Measurements from ENCODE around the gene KIT.

Gene KIT

DNA sequence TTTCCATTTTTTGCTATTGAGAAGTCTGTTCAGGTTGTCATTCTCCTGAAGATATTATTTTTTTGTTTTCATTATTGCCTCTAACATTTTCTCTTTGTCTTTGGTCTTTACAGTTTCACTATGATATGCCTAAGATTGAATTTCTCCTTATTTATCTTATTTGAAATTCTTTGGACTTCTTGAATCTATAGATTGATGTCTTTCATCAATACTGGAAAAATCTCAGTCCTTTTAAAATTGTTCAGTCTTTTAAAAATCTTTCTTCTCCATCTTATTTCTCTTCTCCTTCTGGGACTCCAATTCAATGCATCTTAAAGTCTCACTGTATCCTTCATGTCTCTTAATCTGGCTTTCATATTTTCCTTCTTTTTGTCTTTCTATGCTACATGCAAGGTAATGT is 86.7 kb downstream of the KIT start:
- no peaks in the 10 kb centered on the region for H3K27me3 ChIP-seq (replicated peaks; ENCODE audit: control insufficient read depth, insufficient read depth, low read length)
- H3K36me3 ChIP-seq (ENCODE audit: control insufficient read depth, insufficient read depth, low read length): no peaks in the 10 kb centered on the region
- TF ChIP-seq, protein P1, sequence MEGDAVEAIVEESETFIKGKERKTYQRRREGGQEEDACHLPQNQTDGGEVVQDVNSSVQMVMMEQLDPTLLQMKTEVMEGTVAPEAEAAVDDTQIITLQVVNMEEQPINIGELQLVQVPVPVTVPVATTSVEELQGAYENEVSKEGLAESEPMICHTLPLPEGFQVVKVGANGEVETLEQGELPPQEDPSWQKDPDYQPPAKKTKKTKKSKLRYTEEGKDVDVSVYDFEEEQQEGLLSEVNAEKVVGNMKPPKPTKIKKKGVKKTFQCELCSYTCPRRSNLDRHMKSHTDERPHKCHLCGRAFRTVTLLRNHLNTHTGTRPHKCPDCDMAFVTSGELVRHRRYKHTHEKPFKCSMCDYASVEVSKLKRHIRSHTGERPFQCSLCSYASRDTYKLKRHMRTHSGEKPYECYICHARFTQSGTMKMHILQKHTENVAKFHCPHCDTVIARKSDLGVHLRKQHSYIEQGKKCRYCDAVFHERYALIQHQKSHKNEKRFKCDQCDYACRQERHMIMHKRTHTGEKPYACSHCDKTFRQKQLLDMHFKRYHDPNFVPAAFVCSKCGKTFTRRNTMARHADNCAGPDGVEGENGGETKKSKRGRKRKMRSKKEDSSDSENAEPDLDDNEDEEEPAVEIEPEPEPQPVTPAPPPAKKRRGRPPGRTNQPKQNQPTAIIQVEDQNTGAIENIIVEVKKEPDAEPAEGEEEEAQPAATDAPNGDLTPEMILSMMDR (IDR thresholded peaks at IDR 0.05; ENCODE audit: insufficient read depth, low read length, poor library complexity, severe bottlenecking): no peak
- DNase-seq (ENCODE audit: extremely low read depth, insufficient read length): no peak
- H3K4me3 ChIP-seq (replicated peaks; ENCODE audit: low read depth, low read length): no peak overlapping the region

DNA sequence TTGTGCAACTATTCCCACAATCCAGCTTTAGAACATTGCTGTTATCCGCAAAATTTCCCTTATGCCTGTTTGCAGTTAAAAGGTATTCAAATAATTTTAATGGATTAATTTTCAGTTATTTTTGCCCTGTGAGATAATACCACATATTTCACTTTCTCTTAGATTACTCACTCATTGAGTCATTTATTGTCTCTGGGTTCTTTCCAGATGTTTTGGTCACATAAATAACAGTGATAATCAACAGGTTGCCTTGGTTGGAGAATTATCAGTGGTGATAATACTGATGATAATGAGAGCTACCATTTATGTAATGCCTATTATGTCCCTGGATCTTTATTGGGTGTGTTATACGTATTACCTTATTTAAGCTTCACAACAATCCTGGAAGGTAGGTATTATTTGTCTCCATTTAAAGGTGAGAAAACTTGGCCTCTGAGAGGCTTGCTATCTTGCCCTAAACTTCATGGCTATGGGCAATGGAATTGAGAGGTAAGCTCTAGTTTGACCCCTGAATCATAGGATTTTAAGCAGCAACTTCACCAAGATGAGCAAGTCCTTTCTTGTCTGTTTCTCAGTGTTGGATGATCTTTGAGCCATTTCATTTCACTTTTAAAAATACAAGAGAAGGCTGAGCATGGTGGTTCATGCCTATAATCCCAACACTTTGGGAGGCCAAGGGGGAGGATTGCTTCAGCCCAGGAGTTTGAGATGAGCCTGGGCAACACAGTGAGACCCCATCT is 87.4 kb downstream of the KIT start:
- TF ChIP-seq, protein P1 (IDR thresholded peaks at IDR 0.05; ENCODE audit: insufficient read depth, low read length, poor library complexity, severe bottlenecking): no peak
- no peak for DNase-seq (ENCODE audit: extremely low read depth, insufficient read length)
- H3K36me3 ChIP-seq (ENCODE audit: control insufficient read depth, insufficient read depth, low read length): no peaks in the 10 kb centered on the region
- H3K4me3 ChIP-seq (replicated peaks; ENCODE audit: low read depth, low read length): no peak overlapping the region
- H3K27me3 ChIP-seq (replicated peaks; ENCODE audit: control insufficient read depth, insufficient read depth, low read length): no peaks in the 10 kb centered on the region

DNA sequence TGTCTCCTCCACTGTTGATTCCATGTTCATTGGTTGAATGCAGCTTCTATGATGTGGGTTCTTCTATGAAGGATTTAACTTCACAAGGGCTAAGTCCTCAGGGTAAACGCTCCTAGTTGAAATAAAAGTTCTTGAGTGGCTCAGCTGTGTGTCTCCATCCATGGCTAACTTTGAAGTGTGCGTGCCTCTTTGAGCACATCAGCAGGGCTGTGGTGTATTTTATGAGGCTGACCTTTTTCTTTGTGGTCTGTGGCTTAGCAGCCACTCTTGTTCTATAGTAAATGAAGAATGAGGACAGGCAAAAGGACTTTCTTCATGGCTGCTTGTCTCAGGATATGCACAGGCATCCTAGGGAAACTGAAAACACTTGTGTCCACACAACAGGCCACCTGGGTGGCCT is 88.5 kb downstream of the KIT start:
- H3K36me3 ChIP-seq (ENCODE audit: control insufficient read depth, insufficient read depth, low read length): no peaks in the 10 kb centered on the region
- H3K27me3 ChIP-seq (replicated peaks; ENCODE audit: control insufficient read depth, insufficient read depth, low read length): no peaks in the 10 kb centered on the region
- no peak for DNase-seq (ENCODE audit: extremely low read depth, insufficient read length)
- TF ChIP-seq, protein P1 (IDR thresholded peaks at IDR 0.05; ENCODE audit: insufficient read depth, low read length, poor library complexity, severe bottlenecking): no peak
- H3K4me3 ChIP-seq (replicated peaks; ENCODE audit: low read depth, low read length): no peak overlapping the region

DNA sequence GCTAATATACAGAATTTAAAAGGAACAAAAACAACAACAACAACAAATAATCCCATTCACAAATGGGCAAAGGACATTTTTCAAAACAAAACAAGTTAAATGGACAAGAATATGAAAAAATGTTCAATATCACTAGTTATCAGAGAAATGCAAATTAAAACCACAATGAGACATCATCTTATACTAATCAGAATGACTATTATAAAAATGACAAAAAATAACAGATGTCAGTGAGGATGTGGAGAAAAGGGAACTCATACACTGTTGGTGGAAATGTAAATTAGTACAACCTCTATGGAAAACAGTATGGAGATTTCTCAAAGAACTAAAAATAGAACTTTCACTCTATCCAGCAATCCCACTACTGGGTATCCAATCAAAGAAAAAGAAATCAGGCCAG is 92.6 kb downstream of the KIT start:
- no peaks in the 10 kb centered on the region; the same call in 1 of the 2 replicates for H3K27me3 ChIP-seq (replicated peaks; ENCODE audit: control insufficient read depth, insufficient read depth, low read length)
- H3K36me3 ChIP-seq (ENCODE audit: control insufficient read depth, insufficient read depth, low read length): no peaks in the 10 kb centered on the region
- DNase-seq (ENCODE audit: extremely low read depth, insufficient read length): no peak
- no peak overlapping the region for H3K4me3 ChIP-seq (replicated peaks; ENCODE audit: low read depth, low read length)
- TF ChIP-seq, protein P1 (IDR thresholded peaks at IDR 0.05; ENCODE audit: insufficient read depth, low read length, poor library complexity, severe bottlenecking): no peak

DNA sequence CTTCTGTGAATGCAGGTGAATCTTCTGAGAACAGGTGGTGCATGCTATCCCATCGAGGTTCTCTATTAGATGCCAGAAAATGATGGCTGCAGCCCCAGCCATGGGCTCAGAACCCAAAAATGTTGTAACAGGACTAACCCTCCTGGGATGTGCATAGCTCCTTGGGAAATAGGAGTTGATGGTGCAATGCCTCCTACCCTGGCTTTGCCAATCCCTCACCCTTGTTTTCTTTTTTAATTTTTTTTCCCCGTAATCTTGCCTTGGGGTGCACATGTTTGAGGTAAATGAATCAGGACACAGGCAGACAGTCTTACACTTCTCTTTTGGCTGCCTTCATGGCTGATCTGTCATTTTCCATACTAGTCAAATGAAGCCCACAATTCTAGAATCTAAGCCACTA is 96.6 kb downstream of the KIT start:
- H3K36me3 ChIP-seq (ENCODE audit: control insufficient read depth, insufficient read depth, low read length): no peaks in the 10 kb centered on the region
- H3K27me3 ChIP-seq (replicated peaks; ENCODE audit: control insufficient read depth, insufficient read depth, low read length): no peaks in the 10 kb centered on the region; the same call in 1 of the 2 replicates
- no peak overlapping the region for H3K4me3 ChIP-seq (replicated peaks; ENCODE audit: low read depth, low read length)
- no peak for DNase-seq (ENCODE audit: extremely low read depth, insufficient read length)
- TF ChIP-seq, protein P1 (IDR thresholded peaks at IDR 0.05; ENCODE audit: insufficient read depth, low read length, poor library complexity, severe bottlenecking): no peak
